Myocyte (in vitro differentiated cells): Measurements from ENCODE around the gene MAP3K10. TPM values are rescaled to one million over a fixed set of nuclear protein-coding genes. Genes with fewer than 3 reads are reported as not detected.
A peak's percentile ranks its signal among the peaks of the same experiment; 100 is the strongest.
"Not testable (repeated sequence)": the region's sequence is repeated elsewhere in the genome, so short reads cannot be mapped to it uniquely, and the experiment has no call there.

Experiments
- DNase-seq: peaks from one replicate; pipeline ENCODE4 v3.0.0-alpha.2; 2012; ENCODE audit warnings: low read depth
- total RNA-seq: library from RNA; depleted of rRNA; stranded (reverse); fragments of >200 nt; gene quantifications from 2 replicates; pipeline ENCODE4 v1.2.3, GENCODE V29; 2014

Gene MAP3K10
- total RNA-seq, 1 donor from 2014 or later, result 11.1 TPM

DNA sequence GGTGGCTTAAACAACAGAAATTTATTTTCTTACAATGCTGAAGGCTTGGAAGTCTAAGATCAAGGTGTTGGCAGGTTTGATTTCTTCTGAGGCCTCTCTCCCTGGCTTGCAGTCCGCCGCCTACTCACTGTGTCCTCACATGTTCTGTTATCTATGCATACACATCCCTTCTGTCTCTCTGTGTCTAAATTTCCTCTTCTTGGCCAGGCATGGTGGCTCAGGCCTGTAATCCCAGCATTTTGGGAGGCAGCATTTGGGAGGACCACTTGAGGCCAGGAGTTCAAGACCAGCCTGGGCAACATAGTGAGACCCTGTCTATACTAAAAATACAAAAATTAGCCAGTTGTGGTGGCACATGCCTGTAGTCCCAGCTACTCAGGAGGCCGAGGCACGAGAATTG lies 19.9 kb upstream of the MAP3K10 start:
- not testable (repeated sequence) for DNase-seq

DNA sequence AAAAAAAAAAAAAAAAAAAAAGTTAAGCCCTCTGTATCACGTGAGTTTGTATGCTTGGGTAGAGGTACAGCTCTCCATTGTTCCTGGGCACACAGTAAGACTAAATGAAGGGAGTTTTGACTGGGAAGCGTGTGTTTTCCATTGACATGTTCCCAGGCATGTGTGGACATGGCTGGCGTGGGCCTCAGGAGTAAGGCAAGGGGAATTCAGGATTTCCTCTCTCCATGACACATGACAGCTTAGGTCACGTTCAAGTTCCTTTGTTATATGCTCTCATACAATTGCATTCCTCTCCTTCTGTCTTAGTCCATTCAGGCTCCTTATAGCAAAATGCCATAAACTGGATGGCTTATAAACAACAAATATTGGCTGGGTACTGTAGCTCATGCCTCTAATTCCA lies 17.1 kb upstream of the MAP3K10 start:
- no peak for DNase-seq

- no peak for DNase-seq
Observed at GRCh38 chr19:40175820-40176219, 15.4 kb upstream of the MAP3K10 start.

- no peak for DNase-seq
Observed at GRCh38 chr19:40177286-40178070, 13.7 kb upstream of the MAP3K10 start.

DNA sequence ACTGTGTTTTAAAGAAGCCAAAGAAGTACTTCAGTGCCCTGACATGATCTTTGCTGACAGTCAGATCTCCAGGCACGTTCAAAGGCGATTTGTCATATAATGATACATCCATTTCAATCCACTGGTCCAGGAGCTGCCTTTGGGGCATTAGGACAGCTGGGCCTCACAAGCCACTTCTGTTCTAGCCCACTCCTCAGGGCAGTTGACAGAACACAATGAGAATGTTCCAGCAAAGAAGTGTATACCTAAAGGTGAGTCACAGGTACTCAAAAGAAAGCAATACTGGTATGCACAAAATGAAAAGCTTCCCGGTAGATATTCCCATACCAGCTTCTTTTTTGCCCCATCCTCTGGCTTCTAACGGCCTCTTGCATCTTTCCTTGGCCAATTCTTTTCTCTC lies 12.5 kb upstream of the MAP3K10 start:
- DNase-seq, result no peak

- no peak for DNase-seq
Observed at GRCh38 chr19:40184273-40184672, 7.0 kb upstream of the MAP3K10 start.

DNA sequence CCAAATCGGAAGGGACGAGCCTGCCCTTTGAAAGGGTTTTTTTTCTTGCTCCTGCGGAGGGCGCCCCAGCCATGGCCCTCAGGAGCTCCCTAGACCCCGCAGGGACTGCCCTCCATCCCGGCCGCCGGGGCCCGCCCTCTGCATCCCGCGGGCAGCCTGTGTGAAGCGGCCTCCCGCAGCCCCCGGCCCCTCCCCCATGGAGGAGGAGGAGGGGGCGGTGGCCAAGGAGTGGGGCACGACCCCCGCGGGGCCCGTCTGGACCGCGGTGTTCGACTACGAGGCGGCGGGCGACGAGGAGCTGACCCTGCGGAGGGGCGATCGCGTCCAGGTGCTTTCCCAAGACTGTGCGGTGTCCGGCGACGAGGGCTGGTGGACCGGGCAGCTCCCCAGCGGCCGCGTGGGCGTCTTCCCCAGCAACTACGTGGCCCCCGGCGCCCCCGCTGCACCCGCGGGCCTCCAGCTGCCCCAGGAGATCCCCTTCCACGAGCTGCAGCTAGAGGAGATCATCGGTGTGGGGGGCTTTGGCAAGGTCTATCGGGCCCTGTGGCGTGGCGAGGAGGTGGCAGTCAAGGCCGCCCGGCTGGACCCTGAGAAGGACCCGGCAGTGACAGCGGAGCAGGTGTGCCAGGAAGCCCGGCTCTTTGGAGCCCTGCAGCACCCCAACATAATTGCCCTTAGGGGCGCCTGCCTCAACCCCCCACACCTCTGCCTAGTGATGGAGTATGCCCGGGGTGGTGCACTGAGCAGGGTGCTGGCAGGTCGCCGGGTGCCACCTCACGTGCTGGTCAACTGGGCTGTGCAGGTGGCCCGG lies 815 bp downstream of the MAP3K10 start:
- peak; percentile 29 for DNase-seq

GRCh38 chr19:40192758-40193586 lies 1.7 kb downstream of the MAP3K10 start:
- DNase-seq, result no peak

DNA sequence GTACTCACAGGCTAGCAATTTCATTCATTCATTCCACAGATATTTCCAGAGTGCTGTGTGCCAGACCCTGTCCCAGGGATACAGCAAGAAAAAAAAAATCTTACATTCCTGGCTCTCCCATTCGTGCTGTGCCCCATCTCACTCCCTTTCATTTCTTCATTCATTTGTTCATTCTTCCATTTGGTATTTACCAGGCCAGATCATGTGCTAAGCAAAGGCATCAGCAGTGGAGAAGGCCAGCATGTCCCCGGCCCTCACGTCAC lies 2.3 kb downstream of the MAP3K10 start:
- DNase-seq, result no peak

DNA sequence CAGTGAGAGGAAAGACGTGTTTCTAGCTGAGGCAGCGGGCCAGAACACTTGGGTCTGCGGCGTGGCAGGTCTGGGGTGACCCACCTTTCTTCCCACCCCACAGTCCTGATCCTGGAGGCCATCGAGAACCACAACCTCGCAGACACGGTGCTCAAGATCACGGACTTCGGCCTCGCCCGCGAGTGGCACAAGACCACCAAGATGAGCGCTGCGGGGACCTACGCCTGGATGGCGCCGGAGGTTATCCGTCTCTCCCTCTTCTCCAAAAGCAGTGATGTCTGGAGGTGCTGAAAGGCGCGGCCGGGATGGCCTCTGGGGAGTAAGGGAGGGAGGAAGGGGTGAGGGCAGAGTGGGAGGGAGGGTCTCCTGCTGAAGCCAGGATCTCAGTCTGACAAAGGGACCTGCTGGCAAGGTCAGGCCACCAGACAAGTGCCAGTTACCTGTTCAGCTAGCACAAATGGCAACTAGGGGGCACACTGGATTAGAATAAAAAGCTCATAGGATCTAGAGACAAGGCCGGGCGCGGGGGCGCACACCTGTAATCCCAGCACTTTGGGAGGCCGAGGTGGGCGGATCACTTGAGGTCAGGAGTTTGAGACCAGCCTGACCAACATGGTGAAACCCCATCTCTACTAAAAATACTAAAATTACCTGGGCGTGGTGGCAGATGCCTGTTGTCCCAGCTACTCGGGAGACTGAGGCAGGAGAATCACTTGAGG lies 7.2 kb downstream of the MAP3K10 start:
- no peak for DNase-seq

DNA sequence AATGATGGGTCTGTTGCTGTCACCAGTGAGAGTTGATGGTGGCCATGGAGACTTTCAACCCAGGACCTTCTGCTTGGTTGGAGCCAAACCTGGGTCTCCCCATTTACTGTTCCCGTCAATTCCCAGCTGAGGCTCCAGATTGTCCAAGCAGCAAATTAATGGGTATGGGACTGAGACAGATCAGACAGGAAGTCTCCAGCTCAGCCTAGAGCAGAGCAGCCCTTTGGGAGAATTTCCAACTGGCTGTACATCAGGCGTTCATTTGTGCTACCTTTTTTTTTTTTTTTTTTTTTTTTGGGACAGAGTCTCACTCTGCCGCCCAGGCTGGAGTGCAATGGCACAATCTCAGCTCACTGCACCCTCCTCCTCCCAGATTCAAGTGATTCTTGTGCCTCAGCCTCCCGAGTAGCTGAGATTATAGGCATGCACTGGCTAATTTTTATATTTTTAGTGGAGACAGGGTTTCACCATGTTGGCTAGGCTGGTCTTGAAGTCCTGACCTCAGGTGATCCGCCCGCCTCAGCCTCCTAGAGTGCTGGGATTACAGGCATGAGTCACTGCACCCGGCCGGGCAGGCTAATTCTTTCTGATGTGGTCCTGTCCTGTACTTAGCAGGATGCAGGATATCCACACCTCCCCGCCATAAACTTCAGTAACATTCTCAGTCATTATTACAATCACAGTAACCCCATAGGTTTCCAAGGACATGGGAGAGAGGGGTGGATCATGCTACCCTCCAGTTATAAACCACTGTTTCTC lies 9.3 kb downstream of the MAP3K10 start:
- no peak for DNase-seq

DNA sequence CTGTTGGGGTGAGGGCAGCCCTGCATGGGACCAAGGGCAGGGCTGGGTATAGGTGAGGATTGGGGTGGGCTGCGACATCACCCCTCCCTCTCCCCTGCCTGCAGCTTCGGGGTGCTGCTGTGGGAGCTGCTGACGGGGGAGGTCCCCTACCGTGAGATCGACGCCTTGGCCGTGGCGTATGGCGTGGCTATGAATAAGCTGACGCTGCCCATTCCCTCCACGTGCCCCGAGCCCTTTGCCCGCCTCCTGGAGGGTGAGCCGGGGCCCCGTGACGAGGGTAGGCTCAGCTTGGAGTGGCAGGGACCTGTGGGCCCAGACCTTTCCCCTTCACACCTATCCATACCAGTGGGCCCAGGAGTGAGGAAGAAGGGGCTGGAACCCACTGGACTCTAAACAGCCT lies 13.2 kb downstream of the MAP3K10 start:
- DNase-seq, result no peak

- DNase-seq, result no peak
Observed at GRCh38 chr19:40205760-40206159, 14.5 kb downstream of the MAP3K10 start.

DNA sequence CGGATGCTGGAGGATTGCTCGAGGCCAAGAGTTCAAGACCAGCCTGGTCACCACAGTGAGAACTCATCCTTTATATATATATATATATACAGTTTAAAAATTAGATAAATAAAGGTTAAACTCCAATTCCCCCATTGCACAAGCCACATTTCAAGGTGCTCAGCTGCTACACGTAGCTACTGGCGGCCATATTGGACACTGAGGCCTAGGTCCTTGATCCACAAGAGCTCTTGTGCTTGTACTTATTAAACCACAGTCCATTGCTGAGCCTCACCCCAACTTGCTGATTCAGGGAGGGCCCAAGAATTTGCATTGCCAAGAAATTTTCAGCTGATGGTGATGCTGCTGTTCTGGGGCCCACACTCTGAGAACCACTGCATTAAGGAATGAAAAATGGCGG lies 17.4 kb downstream of the MAP3K10 start:
- DNase-seq, result no peak

GRCh38 chr19:40210889-40211288 lies 19.7 kb downstream of the MAP3K10 start:
- DNase-seq, result no peak

GRCh38 chr19:40213251-40213829 lies 22.1 kb downstream of the MAP3K10 start:
- no peak for DNase-seq

- no peak for DNase-seq
Observed at GRCh38 chr19:40213882-40214570, 22.8 kb downstream of the MAP3K10 start.

GRCh38 chr19:40214936-40215335 lies 23.7 kb downstream of the MAP3K10 start:
- DNase-seq, result no peak

DNA sequence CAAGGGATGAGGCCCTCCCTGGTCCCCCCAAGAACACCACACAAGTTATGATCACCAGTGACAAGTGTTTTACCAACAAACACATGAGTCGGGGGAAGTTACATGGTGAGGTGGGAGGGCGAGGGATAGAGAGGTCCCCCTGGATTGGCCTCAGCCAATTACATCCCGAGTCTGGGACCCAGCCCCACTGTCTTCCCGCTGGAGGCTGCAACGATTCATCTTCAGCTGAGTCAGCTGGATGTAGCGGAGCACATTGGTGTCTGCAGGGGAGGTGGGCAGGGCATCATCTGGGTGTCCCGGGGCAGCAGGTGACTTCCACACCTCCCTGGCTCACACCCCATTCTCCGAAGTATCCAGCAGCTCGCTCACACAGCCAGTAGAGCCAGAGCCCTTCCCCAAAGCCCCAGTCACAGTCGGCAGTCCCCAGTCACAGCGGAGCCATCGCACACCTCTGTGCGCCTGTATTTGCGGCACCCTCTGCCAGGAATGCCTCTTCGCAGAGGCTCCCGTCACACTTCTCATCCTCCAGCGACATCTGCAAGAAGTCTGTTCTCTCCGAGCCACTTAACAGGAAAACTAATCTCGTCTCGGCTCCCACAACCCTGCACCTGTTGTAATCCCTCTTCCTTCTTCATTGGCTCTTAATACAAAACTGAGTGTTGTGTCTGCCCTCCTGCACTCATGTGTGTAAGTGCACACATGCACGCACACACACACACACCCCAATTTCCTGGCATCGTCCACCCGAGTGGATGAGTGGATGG lies 25.0 kb downstream of the MAP3K10 start:
- peak; percentile 50 for DNase-seq
